K562 (cell line): ENCODE results near the gene ZNF768. TPM values are rescaled to one million over a fixed set of nuclear protein-coding genes. Genes with fewer than 3 reads are reported as not detected.
A peak's percentile ranks its signal among the peaks of the same experiment; 100 is the strongest.

Experiments used
- ADNP ChIP-seq: fragments of 200-800 bp; sonication (Bioruptor generic); IDR thresholded peaks from 2 replicates; pipeline ENCODE4 v1.6.1; 2016; ENCODE audit warnings: missing genetic modification characterization, missing compliant biosample characterization
- ATF4 ChIP-seq: fragments of 450-650 bp; formaldehyde crosslinking; IDR thresholded peaks from 2 replicates; pipeline ENCODE4 v1.4.0; 2022; ENCODE audit warnings: mild to moderate bottlenecking, moderate library complexity
- BACH1 ChIP-seq: fragments of 200-800 bp; sonication (Bioruptor generic); IDR thresholded peaks from 2 replicates; pipeline ENCODE4 v1.6.1; 2016; ENCODE audit warnings: missing genetic modification characterization, missing compliant biosample characterization
- CSDE1 ChIP-seq, 2 experiments: fragments of 450-650 bp; IDR thresholded peaks; 2 replicates each; pipeline ENCODE4 v1.6.1; 2016; ENCODE audit warnings: mild to moderate bottlenecking in 1 of 2
- CXXC5 ChIP-seq: fragments of 250-450 bp; sonication (Bioruptor Pico); IDR thresholded peaks from 2 replicates; pipeline ENCODE4 v1.8.0; 2022; ENCODE audit warnings: inconsistent platforms, mild to moderate bottlenecking, moderate library complexity
- GATA2 ChIP-seq: sonication (generic); formaldehyde crosslinking; IDR thresholded peaks from 2 replicates; pipeline ENCODE4 v1.4.0; 2020; ENCODE audit warnings: mild to moderate bottlenecking, missing genetic modification reagents
- MAFK ChIP-seq: IDR thresholded peaks from 2 replicates; pipeline ENCODE4 v1.6.1; 2011; ENCODE audit warnings: low read length, improper control_type of control experiment
- NFIC ChIP-seq: fragments of 450-650 bp; IDR thresholded peaks from 2 replicates; pipeline ENCODE4 v1.6.1; 2017; ENCODE audit warnings: mild to moderate bottlenecking, inconsistent platforms
- NFRKB ChIP-seq: fragments of 450-650 bp; IDR thresholded peaks from 2 replicates; pipeline ENCODE4 v1.6.1; 2016; ENCODE audit warnings: low read depth
- PHF8 ChIP-seq: fragments of 200-600 bp; sonication (generic); IDR thresholded peaks from 2 replicates; pipeline ENCODE4 v1.6.1; 2012; ENCODE audit warnings: mixed run types, mild to moderate bottlenecking, inconsistent platforms, low read length, moderate library complexity, borderline replicate concordance
- POLR2AphosphoS2 ChIP-seq: IDR thresholded peaks from 2 replicates; pipeline ENCODE4 v1.6.1; 2012; ENCODE audit warnings: low read length, improper control_type of control experiment
- POLR2G ChIP-seq: fragments of 200-400 bp; formaldehyde crosslinking; IDR thresholded peaks from 2 replicates; pipeline ENCODE4 v1.6.1; 2017; ENCODE audit warnings: low read depth, mild to moderate bottlenecking, antibody characterized with exemption, low read length, moderate library complexity
- PRMT5 ChIP-seq: sonication (generic); formaldehyde crosslinking; IDR thresholded peaks from 2 replicates; pipeline ENCODE4 v1.5.0; 2020; ENCODE audit warnings: missing genetic modification reagents
- RBM14 ChIP-seq: fragments of 200-400 bp; formaldehyde crosslinking; IDR thresholded peaks from 2 replicates; pipeline ENCODE4 v1.6.1; 2018; ENCODE audit warnings: low read depth, mild to moderate bottlenecking, low read length, moderate library complexity, borderline replicate concordance; ENCODE audit not compliant: insufficient read depth
- RBM39 ChIP-seq: fragments of 200-400 bp; formaldehyde crosslinking; optimal IDR thresholded peaks from 2 replicates; pipeline ENCODE3; 2018; ENCODE audit warnings: low read depth, low read length
- TBL1XR1 ChIP-seq, 2 experiments: IDR thresholded peaks; 2 replicates each; pipeline ENCODE4 v1.6.1; 2012; ENCODE audit warnings: improper control_type of control experiment in 2 of 2, low read length in 2 of 2, mild to moderate bottlenecking in 1 of 2
- XRCC3 ChIP-seq: fragments of 450-650 bp; IDR thresholded peaks from 2 replicates; pipeline ENCODE4 v1.6.1; 2017; ENCODE audit warnings: mild to moderate bottlenecking, moderate library complexity
- ZFP30 ChIP-seq: fragments of 250-450 bp; sonication (Bioruptor Pico); IDR thresholded peaks from 2 replicates; pipeline ENCODE4 v1.8.0; 2022; ENCODE audit warnings: moderate library complexity, mild to moderate bottlenecking, inconsistent platforms, borderline replicate concordance
- ZKSCAN3 ChIP-seq: fragments of 250-450 bp; sonication (Bioruptor Pico); IDR thresholded peaks from 2 replicates; pipeline ENCODE4 v1.4.0; 2020
- ZNF584 ChIP-seq: fragments of 200-800 bp; sonication (Bioruptor generic); IDR thresholded peaks from 2 replicates; pipeline ENCODE4 v1.6.1; 2016; ENCODE audit warnings: low read depth, mild to moderate bottlenecking, missing genetic modification characterization, missing compliant biosample characterization
- polyA plus RNA-seq, 8 experiments: library from polyadenylated mRNA; depleted of rRNA in 4 of 8; stranded (reverse) in 5 of 8; unstranded in 3 of 8; fragments of >200 nt; fragmentation: Nextera tagmentation in 2 of 8; fragmentation: Illumina TruSeq in 1 of 8; extraction: Ambion mirVana in 2 of 8; extraction: Trizol in 1 of 8; gene quantifications; 2 replicates each; pipeline versions ENCODE4 v1.2.1 to v1.2.3, GENCODE V29; 2011 to 2014; ENCODE audit warnings: inconsistent platforms in 1 of 8, missing spikeins in 1 of 8
- total RNA-seq, 7 experiments: library from RNA; depleted of rRNA in 6 of 7; stranded (reverse); fragments of >200 nt in 6 of 7; fragmentation: Illumina TruSeq in 2 of 7; extraction: Trizol in 2 of 7; gene quantifications; 2 replicates each; pipeline versions ENCODE4 v1.2.1 to v1.2.3, GENCODE V29; 2011 to 2021; ENCODE audit warnings: low replicate concordance in 1 of 7
- TF ChIP-seq, protein P1 (sequence below): sonication (generic); IDR thresholded peaks from 2 replicates; pipeline ENCODE4 v1.6.1; 2016
- TF ChIP-seq, protein P2 (sequence below): fragments of 250-450 bp; sonication (Bioruptor Pico); IDR thresholded peaks from 2 replicates; pipeline ENCODE4 v1.5.0; 2021; ENCODE audit warnings: mild to moderate bottlenecking, moderate library complexity

ZNF768 gene
- total and polyA plus RNA-seq, 9 of the 15 experiments (the other 6 are each of a cell fraction or from before 2014, with no cell fraction given), result 0.13 to 50.7 (median 26.9) TPM

DNA sequence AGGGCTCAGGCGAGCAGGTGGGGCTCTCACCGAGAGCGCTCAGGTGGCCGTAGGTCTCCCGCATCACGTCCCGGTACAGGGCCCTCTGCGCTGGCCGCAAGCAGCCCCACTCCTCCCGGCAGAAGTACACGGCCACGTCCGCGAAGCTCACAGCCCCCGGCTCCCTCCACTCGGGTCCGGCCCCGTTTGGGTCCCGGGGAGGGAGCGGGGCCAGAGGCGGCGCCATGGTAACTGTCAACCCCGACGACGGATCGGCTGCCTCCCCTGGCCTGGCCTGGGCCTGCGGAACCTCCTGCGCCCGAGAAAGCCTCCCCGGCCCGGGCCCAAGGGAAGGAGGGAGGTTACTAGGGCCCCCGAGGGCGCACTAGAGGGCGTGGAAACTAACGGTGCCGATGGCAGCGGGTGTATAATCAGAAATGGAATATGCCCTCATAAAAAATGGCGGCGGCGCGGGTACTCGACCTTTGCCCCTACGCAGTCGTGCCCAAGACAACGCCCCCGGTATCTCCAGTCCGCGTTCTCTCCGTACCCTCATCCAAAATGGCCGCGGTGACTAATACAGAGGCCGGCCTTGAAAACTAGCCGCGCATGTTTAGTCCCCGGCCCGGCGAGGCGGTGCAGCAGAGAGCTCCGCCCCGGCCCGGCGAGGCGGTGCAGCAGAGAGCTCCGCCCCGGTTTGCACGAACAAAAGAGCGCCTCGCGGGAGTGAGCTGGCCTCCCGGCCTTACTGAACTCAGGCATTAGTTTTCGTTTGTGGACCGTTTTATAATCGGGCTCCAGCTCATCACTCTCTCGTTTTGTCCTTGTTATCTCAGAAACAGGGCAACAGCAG is 31.8 kb upstream of the ZNF768 start, which contains the start of gene ZNF764 (continued):
- TF ChIP-seq, protein P1, sequence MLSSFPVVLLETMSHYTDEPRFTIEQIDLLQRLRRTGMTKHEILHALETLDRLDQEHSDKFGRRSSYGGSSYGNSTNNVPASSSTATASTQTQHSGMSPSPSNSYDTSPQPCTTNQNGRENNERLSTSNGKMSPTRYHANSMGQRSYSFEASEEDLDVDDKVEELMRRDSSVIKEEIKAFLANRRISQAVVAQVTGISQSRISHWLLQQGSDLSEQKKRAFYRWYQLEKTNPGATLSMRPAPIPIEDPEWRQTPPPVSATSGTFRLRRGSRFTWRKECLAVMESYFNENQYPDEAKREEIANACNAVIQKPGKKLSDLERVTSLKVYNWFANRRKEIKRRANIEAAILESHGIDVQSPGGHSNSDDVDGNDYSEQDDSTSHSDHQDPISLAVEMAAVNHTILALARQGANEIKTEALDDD, result peak; percentile 85
- TF ChIP-seq ZFP30 (CRISPR knock-in tag) (no peak), RBM14 (peak; percentile 94; the same call in 1 of the 2 replicates), GATA2 (CRISPR knock-in tag) (no peak), ZKSCAN3 (CRISPR knock-in tag) (no peak), NFIC (peak; percentile 50; the same call in 1 of the 2 replicates), MAFK (no peak), RBM39 (no peak), CXXC5 (CRISPR knock-in tag) (peak; percentile 97), PRMT5 (CRISPR knock-in tag) (no peak), XRCC3 (no peak), ATF4 (CRISPR knock-in tag) (peak; percentile 7; the same call in 1 of the 2 replicates), PHF8 (peak; percentile 59; the same call in 1 of the 2 replicates), POLR2G (peak; percentile 85), TBL1XR1 (IDR thresholded peaks at IDR 0.05; ENCODE audit: low read length in 2 of 2) (peak in 1 of 2 experiments; percentile 32; a peak in 3 of 4 replicates), ZNF584 (CRISPR knock-in tag) (no peak), POLR2AphosphoS2 (no peak), CSDE1 (IDR thresholded peaks at IDR 0.05) (no peak), NFRKB (peak; percentile 89), ADNP (tag) (no peak), BACH1 (tag) (no peak; the same call in 1 of the 2 replicates)
- TF ChIP-seq, protein P2, sequence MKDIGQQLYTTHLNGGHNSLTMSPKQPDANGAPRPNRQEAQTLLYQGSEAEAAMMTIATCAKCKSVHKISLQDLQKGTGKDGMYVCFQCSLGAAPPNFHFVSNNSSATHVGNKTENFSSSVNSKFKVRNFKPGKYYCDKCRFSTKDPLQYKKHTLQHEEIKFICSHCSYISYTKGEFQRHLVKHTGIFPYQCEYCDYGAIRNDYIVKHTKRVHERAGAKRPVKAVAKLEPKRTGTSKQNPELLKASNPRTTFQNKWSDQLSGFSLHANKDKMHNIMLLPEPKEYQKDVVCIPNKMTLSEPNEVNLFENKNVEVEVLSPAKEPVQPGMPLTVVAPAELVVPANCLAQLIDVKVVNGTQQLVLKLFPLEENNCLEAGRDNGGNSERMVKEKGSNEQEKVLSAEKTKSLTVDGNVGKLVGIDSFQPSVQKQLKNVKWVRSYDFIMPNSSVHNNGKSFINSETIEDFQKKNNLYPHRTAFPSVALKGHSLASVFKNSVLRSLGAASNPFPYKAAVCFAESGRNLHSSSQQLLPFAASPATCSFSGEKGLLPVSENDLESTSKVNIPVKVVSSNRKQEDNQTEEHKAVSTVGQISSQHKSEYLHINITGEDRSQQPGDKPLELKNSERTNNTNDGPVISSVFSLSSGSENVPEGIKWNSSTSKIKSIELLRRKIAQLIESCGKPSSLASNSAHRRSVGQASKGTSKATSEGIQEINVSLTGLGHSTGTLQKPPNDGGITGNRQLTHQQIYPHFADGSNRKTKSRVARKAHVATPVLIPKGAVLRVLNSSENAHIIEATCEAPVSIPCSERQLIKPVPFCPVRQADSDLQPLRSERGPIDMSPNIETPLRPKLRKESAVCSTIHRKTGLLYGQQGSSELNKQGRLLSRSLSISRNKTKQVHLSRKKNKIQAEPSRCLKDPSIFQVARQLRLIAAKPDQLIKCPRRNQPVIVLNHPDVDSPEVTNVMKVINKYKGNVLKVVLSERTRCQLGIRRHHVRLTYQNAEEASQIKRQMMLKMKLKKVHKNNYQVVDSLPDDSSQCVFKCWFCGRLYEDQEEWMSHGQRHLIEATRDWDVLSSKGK (CRISPR knock-in tag), result no peak
